GM03348 (cell line): ENCODE measurements around the gene MYO9A.
"Not testable (repeated sequence)": the region's sequence is repeated elsewhere in the genome, so short reads cannot be mapped to it uniquely, and the experiment has no call there.

ENCODE experiments used
- DNase-seq: peaks from one replicate; pipeline ENCODE4 v3.0.0; 2012; ENCODE audit warnings: low spot score

MYO9A gene

GRCh38 chr15:72092691-72093090 lies 25.3 kb downstream of the MYO9A start:
- DNase-seq: no peak

DNA sequence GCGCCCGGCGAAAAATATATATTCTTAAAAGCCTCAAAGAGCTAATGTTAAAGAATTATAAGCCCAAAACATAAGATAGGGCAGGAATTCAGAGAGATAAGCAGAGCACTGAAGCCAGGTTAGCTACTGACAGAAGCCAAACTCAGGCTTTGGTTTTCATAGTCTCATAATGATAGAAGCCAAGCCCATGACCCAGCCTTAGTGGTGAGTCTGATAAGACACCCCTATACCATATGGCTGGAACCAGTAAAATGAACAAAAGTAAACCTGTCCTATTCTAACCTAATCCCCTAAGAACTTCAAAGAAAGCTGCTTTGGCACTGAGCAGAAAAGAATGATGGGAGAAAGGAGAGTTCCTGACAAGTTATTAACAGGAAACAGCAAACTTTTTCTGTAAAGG lies 25.9 kb downstream of the MYO9A start:
- DNase-seq: no peak

GRCh38 chr15:72086920-72087648 lies 30.9 kb downstream of the MYO9A start:
- DNase-seq: no peak

- DNase-seq: no peak
These were observed 31.8 kb downstream of the MYO9A start for GRCh38 chr15:72086010-72086697.

- no peak for DNase-seq
These were observed 35.8 kb downstream of the MYO9A start for GRCh38 chr15:72082176-72082575.

GRCh38 chr15:72078887-72079286 lies 39.1 kb downstream of the MYO9A start:
- no peak for DNase-seq

GRCh38 chr15:72077950-72078349 lies 40.0 kb downstream of the MYO9A start:
- DNase-seq: no peak

- no peak for DNase-seq
These were observed 43.5 kb downstream of the MYO9A start for GRCh38 chr15:72074335-72075060.

- DNase-seq: not testable (repeated sequence)
These were observed 46.5 kb downstream of the MYO9A start for GRCh38 chr15:72071448-72071825.

DNA sequence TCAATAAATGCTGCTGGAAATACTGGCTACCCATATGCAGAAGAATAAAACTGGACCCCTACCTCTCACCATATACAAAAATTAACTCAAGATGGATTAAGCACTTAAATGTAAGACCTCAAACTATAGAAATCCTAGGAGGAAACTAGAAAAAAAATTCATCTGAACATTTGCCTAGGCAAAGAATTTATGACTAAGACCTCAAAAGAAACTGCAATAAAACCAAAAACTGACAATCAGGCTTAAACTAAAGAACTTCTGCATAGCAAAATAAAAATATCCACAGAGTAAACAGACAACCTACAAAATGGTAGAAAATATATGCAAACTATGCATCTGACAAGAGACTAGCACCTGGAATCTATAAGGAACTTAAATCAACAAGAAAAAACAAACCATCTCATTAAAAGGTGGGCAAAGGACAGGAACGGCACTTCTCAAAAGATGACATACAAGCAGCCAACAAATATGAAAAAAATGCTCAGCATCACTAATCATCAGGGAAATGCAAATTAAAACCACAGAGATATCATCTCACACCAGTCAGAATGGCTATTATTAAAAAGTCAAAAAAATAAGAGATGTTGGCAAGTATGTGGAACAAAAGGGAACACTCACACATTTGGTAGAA lies 47.0 kb downstream of the MYO9A start:
- DNase-seq: no peak

DNA sequence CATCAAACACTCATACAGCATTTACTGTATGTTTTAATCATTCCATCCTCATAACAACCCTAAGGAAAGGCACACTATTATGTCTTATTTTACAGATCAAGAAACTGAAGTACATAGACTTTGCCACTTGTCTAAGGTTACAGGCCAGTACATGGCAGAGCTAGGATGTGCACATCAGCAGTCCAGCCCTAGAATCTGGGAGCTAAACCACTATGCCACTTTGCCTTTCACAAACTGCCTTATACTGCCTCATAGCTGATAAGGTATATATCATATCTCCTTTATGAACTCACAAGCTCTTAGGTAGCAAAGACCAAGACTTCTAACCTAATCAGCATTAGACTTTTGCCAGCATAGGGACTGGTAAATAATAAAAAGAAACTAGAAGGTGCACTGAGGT lies 49.1 kb downstream of the MYO9A start:
- DNase-seq: no peak

GRCh38 chr15:72065801-72066200 lies 52.1 kb downstream of the MYO9A start:
- no peak for DNase-seq

DNA sequence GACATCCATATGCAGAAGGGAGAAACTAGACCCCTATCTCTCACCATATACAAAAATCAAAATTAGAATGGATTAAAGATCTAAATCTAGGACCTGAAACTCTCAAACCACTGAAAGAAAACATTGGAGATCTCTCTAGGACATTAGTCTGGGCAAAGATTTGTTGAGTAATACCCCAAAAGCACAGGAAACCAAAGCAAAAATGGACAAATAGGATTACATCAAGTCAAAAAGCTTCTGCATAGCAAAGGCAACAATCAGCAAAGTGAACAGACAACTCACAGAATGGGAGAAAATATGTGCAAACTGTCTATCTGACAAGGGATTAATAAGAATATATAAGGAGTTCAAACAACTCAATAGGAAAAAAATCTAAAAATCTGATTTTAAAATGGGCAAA lies 54.8 kb downstream of the MYO9A start:
- no peak for DNase-seq

GRCh38 chr15:72062319-72062718 lies 55.6 kb downstream of the MYO9A start:
- no peak for DNase-seq

- DNase-seq: no peak
These were observed 57.2 kb downstream of the MYO9A start for GRCh38 chr15:72060687-72061250.

DNA sequence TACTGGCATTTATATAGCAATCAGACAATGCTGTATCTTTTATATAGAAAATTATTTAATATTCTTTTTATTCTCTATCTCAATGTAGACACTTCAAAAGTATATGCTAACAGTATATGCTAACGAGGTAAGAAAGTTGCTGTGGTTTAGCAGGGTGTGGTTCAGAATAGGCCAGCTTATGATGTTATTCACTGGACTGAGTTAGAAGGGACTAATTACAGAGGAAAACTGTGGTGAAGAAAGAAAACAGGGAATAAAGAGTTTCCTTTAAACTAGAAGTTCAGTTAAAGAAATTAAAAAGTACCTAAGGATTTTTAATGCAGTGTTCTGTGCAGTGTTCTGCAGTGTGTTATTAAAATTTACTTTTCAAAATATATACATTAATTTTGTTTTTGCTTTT lies 59.4 kb downstream of the MYO9A start:
- DNase-seq: no peak

DNA sequence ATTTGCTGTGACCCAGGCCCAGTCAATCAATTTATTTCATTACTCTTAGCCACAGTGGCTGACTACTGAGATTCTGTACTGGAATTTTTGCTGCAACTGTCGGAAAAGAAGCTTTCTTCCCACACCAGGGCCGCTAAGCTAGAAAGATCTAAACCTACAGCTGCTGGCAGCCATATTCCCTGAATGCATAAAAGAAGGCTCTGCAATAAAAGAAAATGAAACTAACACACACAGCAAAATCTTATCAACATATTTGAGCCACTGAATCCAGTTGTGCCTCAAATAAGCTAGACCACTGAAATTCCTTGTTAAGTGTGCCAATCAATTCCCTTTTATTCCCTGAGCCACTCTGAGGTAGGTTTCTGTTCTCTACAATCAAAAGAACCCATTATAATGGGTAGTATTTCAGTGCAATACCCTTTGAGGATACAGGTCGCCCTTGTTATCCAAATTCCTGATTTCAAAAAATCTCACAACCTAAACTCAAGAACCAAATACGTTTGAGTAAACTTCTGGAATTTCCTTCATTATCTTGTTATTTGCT lies 60.3 kb downstream of the MYO9A start:
- DNase-seq: no peak

GRCh38 chr15:72056217-72056616 lies 61.7 kb downstream of the MYO9A start:
- not testable (repeated sequence) for DNase-seq

DNA sequence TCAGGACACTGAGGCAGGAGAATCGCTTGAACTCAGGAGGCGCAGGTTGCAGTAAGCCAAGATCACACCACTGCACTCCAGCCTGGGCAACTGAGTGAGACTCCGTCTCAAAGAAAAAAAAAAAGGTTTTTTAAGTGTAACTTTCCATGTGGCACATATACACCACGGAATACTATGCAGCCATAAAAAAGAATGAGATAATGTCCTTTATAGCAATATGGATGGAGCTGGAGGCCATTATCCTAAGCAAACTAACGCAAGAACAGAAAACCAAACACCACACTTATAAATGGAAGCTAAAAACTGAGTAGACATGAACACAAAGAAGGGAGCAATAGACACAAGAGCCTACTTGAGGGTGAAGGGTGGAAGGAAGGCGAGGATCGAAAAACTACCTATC lies 64.7 kb downstream of the MYO9A start:
- DNase-seq: not testable (repeated sequence)

DNA sequence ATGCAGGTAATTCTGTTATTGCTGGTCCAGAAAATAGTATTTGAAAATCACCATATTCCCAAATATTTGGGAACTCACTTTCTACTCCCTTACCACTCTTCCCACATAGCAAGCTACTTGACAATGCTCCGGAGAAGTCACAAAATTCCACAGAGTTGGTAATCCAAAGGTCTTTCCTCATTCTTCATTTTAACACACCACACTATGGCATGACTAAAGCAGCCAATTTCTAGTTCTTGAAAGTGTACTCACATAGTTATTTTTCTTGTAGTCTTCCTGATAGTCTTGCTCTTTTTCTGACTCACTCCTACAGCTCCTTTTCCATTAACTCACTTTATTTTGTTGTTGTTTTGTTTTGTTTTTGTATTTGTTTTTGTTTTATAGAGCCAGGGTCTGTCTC lies 67.2 kb downstream of the MYO9A start:
- DNase-seq: no peak

DNA sequence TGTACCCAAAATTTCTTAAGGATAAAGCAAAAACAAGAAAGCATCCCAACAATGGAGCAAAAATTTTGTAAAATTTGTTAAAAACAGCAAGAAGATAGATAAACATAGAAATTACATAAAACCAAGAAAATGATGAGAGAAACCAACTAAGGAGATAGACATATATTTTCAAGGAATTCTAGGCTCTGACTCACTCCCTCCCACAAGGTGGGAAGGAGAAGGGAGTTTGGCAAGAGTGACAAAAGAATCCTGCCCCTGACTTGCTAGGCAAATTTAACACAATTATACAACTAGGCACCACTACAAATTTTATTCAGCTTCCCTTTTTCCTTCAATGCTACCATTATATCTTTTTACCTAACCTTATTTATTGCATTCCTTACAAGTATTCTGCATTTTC lies 70.9 kb downstream of the MYO9A start:
- peak; percentile 52 for DNase-seq

DNA sequence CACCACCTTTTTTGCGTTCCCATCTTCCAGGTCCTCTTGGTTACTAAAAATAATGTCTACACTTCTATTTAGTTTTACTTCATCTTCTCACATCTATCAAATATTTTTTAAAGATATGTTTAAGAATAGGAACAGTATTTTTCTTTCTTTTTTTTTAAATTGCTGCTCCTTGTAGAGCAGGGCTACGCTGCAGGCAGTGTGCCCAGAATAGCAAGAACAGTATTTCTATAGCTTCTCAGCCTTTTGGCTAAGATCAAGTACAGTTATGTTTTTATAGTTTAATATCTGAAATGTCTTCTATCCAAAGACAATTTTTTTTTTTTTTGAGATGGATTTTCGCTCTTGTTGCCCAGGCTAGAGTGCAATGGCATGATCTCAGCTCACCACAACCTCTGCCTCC lies 73.0 kb downstream of the MYO9A start:
- DNase-seq: no peak
